Type B pancreatic cell (in vitro differentiated cells): ENCODE measurements around the gene KLF13. TPM values are rescaled to one million over a fixed set of nuclear protein-coding genes. Genes with fewer than 3 reads are reported as not detected.

Source experiments
- DNase-seq: peaks from one replicate; pipeline ENCODE4 v3.0.0; 2021; ENCODE audit warnings: mixed read lengths; ENCODE audit not compliant: unreplicated experiment; ENCODE audit errors: extremely low spot score
- H3K27ac Mint-ChIP-seq: 2 replicates; pipeline ENCODE4 v1.8.0; 2021; ENCODE audit warnings: mild to moderate bottlenecking, mixed read lengths
- H3K27me3 Mint-ChIP-seq: 2 replicates; pipeline ENCODE4 v1.8.0; 2021; ENCODE audit warnings: mixed read lengths
- H3K36me3 Mint-ChIP-seq: 2 replicates; pipeline ENCODE4 v1.8.0; 2021; ENCODE audit warnings: mixed read lengths
- H3K4me1 Mint-ChIP-seq: one replicate; pipeline ENCODE4 v1.8.0; 2021; ENCODE audit warnings: mixed read lengths; ENCODE audit not compliant: unreplicated experiment
- H3K4me3 Mint-ChIP-seq: 2 replicates; pipeline ENCODE4 v1.8.0; 2021; ENCODE audit warnings: mild to moderate bottlenecking, mixed read lengths
- H3K9me3 Mint-ChIP-seq: 2 replicates; pipeline ENCODE4 v1.8.0; 2021; ENCODE audit warnings: mixed read lengths
- total RNA-seq: library from RNA; stranded (reverse); gene quantifications from 2 replicates; pipeline ENCODE4 v1.2.1, GENCODE V29; 2021; ENCODE audit warnings: low replicate concordance
- TF ChIP-seq, protein P1 (sequence below): fragments of 200-600 bp; sonication (generic); conservative IDR thresholded peaks from 2 replicates; pipeline ENCODE4 v1.5.0; 2021; ENCODE audit warnings: antibody characterized with exemption, mild to moderate bottlenecking

The KLF13 gene
- total RNA-seq, 1 donor from 2014 or later = 38.6 TPM

DNA sequence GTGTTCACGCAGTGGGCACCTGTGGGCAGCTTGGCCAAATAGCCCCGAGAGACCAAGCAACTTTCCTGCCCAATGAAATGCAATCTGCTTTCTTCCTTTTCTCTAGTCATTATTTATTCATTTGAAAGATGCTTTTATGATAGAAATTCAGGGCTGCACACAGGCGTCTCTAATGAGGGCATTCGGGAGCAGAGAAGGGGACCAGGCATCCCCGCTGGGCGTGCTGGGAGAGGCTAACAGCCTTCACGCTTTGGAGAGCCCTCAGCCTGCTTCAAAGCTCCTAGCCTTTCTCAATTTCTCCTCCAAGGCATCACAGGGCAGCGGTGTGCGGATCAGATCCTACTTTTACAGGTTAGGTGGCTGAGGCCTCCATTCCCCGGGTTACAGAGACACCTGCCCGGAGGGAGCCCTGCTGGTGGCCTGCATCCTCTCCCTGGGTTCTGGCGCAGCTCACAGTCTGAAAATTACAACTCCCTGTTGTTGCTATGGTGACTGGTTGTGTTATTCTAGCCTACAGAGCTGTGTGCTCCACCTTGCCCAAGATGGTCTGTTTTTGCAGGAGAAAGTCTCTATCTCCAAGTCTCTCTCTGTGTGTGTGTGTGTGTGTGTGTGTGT lies 21.8 kb upstream of the KLF13 start:
- H3K9me3 Mint-ChIP-seq = no peaks in the 10 kb centered on the region
- peaks cover 10% of the 10 kb centered on the region for H3K4me1 Mint-ChIP-seq
- DNase-seq = peak; percentile 55
- peaks cover 35% of the 10 kb centered on the region for H3K27me3 Mint-ChIP-seq
- peak overlapping the region; percentile 50 for H3K4me3 Mint-ChIP-seq
- H3K27ac Mint-ChIP-seq = peak overlapping the region; percentile 82
- TF ChIP-seq, protein P1, sequence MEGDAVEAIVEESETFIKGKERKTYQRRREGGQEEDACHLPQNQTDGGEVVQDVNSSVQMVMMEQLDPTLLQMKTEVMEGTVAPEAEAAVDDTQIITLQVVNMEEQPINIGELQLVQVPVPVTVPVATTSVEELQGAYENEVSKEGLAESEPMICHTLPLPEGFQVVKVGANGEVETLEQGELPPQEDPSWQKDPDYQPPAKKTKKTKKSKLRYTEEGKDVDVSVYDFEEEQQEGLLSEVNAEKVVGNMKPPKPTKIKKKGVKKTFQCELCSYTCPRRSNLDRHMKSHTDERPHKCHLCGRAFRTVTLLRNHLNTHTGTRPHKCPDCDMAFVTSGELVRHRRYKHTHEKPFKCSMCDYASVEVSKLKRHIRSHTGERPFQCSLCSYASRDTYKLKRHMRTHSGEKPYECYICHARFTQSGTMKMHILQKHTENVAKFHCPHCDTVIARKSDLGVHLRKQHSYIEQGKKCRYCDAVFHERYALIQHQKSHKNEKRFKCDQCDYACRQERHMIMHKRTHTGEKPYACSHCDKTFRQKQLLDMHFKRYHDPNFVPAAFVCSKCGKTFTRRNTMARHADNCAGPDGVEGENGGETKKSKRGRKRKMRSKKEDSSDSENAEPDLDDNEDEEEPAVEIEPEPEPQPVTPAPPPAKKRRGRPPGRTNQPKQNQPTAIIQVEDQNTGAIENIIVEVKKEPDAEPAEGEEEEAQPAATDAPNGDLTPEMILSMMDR = no peak
- no peaks in the 10 kb centered on the region for H3K36me3 Mint-ChIP-seq

DNA sequence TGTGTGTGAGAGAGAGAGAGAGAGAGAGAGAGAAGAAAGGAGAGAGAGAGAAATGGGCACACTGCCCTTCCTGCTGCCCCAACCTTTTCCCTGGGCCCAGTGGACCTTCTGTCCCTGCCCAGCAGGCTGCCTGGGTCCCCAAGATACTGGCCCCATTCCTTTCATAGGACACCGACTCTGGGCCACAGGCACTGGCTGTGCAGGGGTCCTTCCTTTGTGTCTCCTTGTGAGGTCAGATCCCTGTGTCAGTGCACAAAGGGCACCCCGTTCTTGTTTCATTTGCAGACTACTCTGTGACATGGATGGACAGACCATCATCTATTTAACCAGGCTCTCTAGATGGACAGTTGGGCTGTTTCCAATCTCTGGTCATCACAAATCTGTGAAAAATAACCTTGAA lies 21.3 kb upstream of the KLF13 start:
- H3K36me3 Mint-ChIP-seq = no peaks in the 10 kb centered on the region
- no peaks in the 10 kb centered on the region for H3K9me3 Mint-ChIP-seq
- peak; percentile 37 for DNase-seq
- peaks cover 38% of the 10 kb centered on the region for H3K27me3 Mint-ChIP-seq
- peak overlapping the region; percentile 82 for H3K27ac Mint-ChIP-seq
- peaks cover 10% of the 10 kb centered on the region for H3K4me1 Mint-ChIP-seq
- TF ChIP-seq, protein P1 = no peak
- peak overlapping the region; percentile 50 for H3K4me3 Mint-ChIP-seq

DNA sequence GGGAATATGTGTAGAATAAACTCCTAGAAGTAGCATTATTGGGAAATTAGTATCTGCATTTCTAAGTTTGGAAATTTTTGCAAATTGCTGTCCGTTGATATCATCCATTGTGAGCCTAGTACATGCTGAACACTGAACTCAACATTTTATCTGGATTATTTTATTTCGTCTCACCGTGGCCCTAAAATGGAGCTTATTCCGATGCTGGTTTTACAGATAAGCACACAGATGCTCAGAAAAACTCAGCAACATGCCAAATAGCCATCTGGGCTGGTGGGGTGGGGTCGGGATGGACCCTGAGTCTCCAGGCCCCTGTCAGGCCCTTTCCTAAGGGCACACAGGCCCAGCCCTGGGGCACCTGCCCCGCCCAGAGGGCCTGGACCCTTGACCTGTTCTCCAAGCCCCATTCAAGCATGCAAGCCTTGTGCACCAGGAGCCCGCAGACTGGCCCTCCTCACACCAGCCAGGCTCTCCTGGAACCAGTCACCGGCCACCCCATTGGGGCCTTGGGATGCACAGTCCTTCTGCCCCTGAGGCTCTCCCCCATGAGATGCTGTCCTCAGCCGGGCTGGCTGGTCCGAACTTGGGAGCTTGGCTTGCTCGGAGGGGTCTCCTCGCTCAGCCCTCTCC lies 20.7 kb upstream of the KLF13 start:
- H3K27me3 Mint-ChIP-seq = peaks cover 39% of the 10 kb centered on the region
- peaks cover 10% of the 10 kb centered on the region for H3K4me1 Mint-ChIP-seq
- H3K4me3 Mint-ChIP-seq = no peak overlapping the region
- no peak overlapping the region for H3K27ac Mint-ChIP-seq
- H3K9me3 Mint-ChIP-seq = no peaks in the 10 kb centered on the region
- DNase-seq = peak; percentile 57
- TF ChIP-seq, protein P1 = no peak
- H3K36me3 Mint-ChIP-seq = no peaks in the 10 kb centered on the region

DNA sequence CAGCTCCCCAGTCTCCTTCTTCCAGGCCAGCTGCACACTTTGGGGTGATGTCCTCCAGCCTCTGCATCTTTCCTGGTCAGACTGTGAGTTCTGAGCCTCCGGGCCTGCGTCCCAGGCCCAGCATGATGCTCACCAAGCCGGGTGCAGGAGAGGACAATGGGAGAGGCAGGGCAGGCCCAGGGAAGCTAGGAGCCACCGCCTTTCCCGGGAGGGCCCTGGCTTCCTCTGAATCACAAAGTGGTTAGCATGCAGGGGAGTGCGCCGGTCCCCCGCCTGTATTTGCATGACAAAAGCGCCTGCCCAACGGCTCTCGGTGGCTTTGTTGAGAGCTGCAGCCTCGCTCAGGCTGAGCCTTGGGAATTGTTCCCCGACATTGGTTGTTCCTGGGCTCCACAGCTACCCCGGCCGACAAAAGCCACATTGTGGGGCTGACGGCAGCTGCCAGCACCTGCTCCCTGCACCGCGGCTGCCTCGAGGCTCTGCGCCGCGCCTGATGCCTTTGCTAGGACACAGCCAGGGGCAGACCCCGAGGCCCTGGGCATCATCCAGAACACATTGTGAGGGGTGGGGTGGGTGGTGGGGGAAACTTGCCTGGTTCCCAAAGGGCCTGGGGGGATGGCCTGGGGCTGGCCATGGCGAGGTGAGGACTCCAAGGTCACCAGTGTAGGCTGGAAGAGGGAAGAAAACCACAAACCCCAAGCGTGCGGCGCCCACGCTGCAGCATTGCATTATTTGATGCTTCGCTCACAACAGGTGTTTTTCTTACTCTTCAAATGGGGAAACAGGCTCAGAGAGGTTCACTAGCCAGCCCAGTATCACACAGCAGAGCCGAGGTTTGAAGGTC lies 20.0 kb upstream of the KLF13 start:
- DNase-seq = peak; percentile 67
- H3K27ac Mint-ChIP-seq = no peak overlapping the region
- H3K9me3 Mint-ChIP-seq = no peaks in the 10 kb centered on the region
- peaks cover 10% of the 10 kb centered on the region for H3K4me1 Mint-ChIP-seq
- H3K36me3 Mint-ChIP-seq = no peaks in the 10 kb centered on the region
- TF ChIP-seq, protein P1 = no peak
- H3K4me3 Mint-ChIP-seq = no peak overlapping the region
- peaks cover 39% of the 10 kb centered on the region for H3K27me3 Mint-ChIP-seq

DNA sequence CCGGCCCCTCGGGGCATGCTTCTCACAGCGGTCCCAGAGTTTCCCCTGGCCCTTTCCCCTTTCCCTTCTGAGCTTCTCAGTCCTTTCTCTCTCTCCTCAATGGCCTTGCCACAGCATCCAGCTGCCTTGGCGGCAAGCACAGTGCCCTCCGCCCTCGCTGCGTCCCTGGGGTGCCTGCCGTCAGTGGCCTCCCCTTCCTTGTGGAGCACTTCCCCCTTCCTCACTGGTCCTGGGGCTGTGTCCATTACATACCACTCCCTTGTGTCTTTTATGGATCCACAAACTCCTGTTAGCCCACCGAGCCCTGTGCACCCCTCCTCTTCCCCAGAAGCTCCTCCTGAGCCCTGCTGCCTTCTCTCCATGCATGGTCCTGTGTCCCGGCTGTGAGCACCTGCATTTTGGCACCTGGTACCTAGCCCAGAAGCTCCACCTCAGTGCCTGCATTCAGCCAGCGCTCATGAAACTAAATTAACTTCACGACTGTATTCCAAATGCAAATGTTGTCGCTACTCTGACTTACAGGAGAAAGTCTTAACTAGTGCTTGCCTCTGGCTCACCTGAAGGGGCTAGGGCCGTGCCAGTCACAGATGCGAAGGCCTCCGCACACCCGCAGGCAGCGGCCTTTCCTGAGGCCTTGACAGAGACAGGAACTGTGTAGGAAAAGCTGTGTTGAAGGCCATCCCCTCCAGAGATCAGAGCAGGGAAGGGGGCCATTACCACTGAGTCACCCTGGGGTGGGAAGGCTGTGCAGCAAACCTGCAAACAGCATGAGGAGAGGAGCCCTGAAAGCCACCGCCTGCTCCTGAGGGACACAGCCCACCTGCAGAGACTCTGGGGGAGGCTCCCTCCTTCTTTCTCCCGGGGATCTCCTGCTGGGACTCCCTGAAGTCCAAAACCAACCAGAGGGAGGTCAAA lies 19.1 kb upstream of the KLF13 start:
- H3K27ac Mint-ChIP-seq = no peak overlapping the region
- H3K9me3 Mint-ChIP-seq = no peaks in the 10 kb centered on the region
- no peaks in the 10 kb centered on the region for H3K36me3 Mint-ChIP-seq
- TF ChIP-seq, protein P1 = no peak
- peaks cover 39% of the 10 kb centered on the region for H3K27me3 Mint-ChIP-seq
- H3K4me1 Mint-ChIP-seq = peaks cover 7% of the 10 kb centered on the region
- no peak overlapping the region for H3K4me3 Mint-ChIP-seq
- DNase-seq = peak; percentile 61
